ENCODE results near the gene PRKCA. TPM values are rescaled to one million over a fixed set of nuclear protein-coding genes. Genes with fewer than 3 reads are reported as not detected.
A peak's percentile ranks its signal among the peaks of the same experiment; 100 is the strongest.

PRKCA gene
- total RNA-seq, 1 experiment from 2014 or later: 28.6 TPM

DNA sequence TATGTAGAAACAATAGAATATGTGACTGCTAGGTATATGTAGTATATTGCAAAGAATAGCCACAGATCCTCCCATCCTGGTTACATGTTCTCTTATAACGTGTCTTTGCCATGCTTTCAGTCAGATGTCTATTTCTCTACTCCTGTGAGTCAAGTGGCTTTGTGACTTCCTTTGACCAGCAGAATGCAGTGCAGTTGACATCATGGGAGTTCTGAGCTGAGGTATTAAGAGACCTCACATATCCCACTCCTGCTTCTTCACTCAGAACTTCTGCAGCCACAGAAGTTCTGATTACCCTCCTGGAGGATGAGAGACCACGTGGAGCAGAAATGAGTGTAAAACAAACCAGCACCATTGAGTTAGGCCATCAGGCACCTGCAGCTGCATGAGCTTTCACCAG is 222.5 kb downstream of the PRKCA start:
- in situ Hi-C loops (cut with HindIII; ENCODE audit: low pct_unique_long_range_greater_than_20kb, low sequenced_read_pairs): no loop called here
- no peak for DNase-seq (ENCODE audit: low read depth)

DNA sequence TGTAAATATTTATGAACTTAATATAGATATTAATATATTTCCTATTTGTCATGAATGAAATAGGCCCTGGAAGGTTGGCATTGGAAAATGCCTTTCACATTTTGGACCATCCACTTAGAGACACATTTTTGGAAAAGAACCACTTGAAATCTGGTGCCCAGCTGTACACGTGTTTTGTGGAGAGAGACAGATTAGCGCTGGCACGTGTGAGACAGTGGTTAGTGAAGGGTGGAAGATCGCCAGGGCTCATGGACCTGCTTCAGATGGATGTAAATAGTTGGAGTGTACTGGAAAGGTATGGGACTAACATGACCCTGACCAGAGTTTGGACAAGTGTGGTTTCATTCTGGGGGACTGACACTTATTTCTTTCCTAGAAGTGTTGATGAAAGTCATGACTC is 222.9 kb downstream of the PRKCA start:
- DNase-seq (ENCODE audit: low read depth): no peak
- in situ Hi-C loops (cut with HindIII; ENCODE audit: low pct_unique_long_range_greater_than_20kb, low sequenced_read_pairs): no loop called here

DNA sequence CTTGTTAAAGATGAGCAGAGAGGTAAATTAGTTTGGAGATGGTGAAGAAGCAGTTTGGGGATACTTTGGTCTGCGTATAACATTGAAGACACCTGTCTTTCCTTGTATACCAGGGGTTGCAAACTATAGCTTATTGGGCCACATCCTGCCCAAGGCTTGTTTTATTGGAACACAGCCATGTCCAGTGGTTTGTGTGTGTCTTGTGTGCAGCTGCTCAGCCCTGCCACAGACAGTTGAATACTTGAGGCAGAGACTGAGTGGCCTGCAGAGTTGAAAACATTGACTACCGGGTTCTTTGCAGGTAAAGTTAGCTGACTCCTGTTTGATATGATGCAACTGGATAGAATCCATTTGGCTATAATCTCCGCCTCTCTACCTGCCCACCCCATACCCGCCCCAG is 224.4 kb downstream of the PRKCA start:
- no peak for DNase-seq (ENCODE audit: low read depth)

DNA sequence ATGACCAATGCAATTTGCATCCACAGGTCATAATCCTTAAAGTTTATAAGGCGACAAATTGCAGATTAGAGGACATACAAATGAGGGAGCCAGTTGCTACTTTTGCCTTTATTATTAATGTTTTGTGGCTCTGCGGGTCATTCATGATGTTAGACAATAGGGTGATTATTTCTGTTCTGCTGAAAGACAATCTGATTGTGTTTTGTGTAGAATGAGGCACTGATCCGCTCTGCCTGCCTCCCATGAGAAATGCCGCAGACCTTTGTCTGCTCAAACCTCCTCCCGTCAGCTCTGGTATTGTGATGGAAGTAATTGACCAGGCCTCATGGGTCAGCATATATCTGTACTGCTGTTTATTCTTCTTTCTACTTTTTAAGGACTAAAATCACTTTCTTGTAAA is 224.9 kb downstream of the PRKCA start:
- no peak for DNase-seq (ENCODE audit: low read depth)
- in situ Hi-C loops (cut with HindIII; ENCODE audit: low pct_unique_long_range_greater_than_20kb, low sequenced_read_pairs): no loop called here

More for the DNA sequence above, 224.4 kb downstream of the PRKCA start:
- in situ Hi-C loops (cut with HindIII; ENCODE audit: low pct_unique_long_range_greater_than_20kb, low sequenced_read_pairs): no loop called here

DNA sequence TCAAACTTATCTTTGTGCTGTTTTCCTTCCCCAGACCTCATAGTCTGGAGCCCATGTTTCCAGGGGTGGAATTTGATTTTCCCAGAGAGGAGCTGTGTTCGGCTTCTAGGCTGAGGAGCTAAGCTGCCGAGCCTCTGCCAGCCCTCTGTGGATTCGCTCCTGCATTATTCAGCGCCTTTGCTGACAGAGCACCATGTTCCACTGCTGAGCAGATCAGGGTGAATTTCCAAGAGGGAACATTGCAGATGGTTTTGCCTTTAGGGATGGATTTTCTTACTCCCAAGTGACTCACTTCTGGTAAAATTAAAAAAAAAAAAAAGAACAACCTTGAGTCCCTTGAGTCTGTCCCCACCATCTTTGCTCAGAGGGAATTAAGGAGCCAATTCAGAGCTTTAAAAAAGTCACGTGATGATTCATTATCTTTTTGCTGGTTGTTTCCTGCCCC is 229.5 kb downstream of the PRKCA start:
- no peak for DNase-seq (ENCODE audit: low read depth)
- in situ Hi-C loops (cut with HindIII; ENCODE audit: low pct_unique_long_range_greater_than_20kb, low sequenced_read_pairs): no loop called here

DNA sequence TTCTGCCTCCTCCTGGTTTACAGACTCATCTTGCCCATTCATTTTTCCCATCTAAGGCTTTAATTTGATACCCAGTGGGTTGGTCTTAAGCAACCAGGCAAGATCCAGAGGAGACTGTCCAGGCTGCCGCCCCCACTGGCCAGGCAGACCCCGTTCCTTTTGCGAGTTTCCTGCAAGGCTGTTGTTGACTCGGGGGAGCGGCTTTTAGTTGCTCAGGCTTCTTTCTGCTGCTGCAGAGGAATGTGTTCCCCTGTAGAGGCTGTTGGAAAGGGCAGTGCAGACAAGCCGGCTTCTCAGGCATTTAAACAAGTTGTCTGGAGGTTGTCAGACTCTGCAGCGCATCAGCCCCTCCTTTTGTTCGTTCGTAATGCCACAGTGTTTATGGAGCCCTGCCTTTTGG is 231.2 kb downstream of the PRKCA start:
- in situ Hi-C loops (cut with HindIII; ENCODE audit: low pct_unique_long_range_greater_than_20kb, low sequenced_read_pairs): no loop called here
- DNase-seq (ENCODE audit: low read depth): no peak

DNA sequence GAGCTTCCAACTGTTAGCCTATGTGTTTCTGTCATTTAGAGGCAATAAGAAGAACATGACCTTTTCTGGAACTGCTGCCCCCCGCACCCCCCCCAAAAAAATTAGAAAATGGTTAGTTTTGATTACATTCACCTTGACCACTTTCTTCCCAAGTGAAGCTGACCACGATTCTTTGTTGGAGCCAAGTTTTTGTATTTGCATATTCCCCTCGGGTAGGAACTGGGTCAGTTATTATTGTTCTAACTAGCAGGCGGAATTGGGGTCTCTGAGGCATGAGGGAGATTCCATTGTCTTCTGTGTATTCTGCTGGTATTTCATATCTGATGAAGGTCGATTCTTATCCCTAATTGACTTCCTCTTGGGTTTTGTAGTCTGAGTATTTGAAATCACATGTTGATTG is 231.6 kb downstream of the PRKCA start:
- DNase-seq (ENCODE audit: low read depth): no peak
- in situ Hi-C loops (cut with HindIII; ENCODE audit: low pct_unique_long_range_greater_than_20kb, low sequenced_read_pairs): no loop called here

DNA sequence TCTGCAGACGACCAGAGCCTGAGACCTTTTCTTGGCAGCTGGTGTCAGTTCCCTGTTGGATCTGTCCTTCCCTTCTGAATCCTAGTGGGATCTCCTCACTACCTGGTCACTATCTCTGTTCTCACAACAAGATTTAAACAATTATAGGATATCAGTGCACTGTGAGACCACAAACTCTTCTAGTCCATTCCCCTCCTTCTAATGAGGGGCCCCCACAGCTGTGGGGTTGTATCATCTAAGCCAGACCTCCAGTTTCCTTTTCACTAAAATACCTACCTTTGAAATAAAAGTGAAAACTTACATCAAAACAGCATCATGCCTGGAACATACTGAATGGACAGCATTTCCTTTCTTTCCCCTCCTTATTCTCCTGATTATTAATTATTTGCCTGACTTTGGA is 233.2 kb downstream of the PRKCA start:
- in situ Hi-C loops (cut with HindIII; ENCODE audit: low pct_unique_long_range_greater_than_20kb, low sequenced_read_pairs): no loop called here
- no peak for DNase-seq (ENCODE audit: low read depth)

DNA sequence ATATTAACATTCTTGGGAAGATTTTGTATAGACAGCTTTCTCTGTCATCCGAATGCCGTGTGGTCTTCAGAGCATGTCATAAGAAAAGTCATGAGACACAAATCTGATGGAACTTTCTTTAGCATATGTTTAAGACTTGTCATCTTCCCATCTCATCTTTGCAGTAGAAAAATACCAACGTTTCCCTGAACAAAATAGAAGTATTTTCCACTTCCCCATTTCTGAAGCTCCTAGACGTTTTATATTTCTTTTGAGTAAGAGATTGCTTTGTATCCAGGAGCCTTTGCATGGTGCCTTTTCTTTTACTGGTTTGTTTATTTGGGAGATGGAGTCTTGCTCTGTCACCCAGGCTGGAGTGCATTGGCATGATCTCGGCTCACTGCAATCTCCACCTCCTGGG is 235.1 kb downstream of the PRKCA start:
- DNase-seq (ENCODE audit: low read depth): no peak
- in situ Hi-C loops (cut with HindIII; ENCODE audit: low pct_unique_long_range_greater_than_20kb, low sequenced_read_pairs): no loop called here

DNA sequence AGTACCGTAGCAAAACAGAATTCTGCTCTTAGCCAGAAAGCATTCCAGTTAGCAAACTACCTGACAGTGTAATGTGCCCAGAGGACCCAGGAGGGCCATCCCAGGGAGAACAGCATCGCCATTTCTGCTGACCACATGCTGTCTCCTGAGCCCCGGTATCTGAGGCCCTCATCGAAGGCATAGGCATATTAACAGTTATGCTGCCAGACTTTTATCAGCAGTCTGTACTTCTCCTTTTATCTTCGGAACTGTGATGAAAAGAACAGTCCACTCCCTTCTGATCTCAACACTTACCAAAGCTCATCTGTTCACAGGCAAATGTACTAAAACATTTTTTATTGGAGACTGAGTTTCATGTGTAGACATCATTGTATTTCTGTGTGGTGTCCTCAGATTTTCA is 236.4 kb downstream of the PRKCA start:
- in situ Hi-C loops (cut with HindIII; ENCODE audit: low pct_unique_long_range_greater_than_20kb, low sequenced_read_pairs): no loop called here
- DNase-seq (ENCODE audit: low read depth): no peak

DNA sequence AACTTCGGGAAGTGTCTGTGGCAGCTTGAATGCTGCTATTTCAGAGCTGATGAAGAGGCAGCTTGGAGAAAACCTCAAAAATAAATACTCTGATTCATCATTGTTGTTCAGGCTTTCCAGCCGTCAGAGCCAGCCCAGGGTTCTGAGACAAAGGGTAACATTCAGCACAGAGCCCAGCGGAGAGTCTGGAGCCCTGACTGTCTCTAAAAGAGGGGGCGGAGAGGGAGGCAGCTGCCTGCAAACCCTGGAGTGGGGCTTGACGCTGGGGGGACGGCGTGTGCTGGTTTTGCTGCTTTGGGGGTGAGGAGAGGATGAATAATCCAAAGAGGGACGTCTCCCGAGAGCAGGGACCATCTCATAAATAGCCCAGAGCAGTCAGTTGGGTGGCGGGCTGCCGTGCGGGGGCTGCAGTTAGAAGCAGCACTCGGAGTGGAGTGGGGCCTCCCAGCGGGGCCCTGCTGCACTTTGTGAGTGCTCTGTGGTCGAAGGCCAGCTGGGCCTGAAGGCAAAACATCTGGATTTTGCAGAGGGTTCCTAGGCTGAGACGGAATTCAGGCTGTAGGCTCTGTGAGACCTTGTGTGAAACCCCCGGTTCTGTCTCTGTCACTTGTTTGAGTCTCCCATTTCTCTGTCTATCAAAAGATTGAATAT is 237.8 kb downstream of the PRKCA start:
- in situ Hi-C loops (cut with HindIII; ENCODE audit: low pct_unique_long_range_greater_than_20kb, low sequenced_read_pairs): no loop called here
- peak; percentile 40 for DNase-seq (ENCODE audit: low read depth)

DNA sequence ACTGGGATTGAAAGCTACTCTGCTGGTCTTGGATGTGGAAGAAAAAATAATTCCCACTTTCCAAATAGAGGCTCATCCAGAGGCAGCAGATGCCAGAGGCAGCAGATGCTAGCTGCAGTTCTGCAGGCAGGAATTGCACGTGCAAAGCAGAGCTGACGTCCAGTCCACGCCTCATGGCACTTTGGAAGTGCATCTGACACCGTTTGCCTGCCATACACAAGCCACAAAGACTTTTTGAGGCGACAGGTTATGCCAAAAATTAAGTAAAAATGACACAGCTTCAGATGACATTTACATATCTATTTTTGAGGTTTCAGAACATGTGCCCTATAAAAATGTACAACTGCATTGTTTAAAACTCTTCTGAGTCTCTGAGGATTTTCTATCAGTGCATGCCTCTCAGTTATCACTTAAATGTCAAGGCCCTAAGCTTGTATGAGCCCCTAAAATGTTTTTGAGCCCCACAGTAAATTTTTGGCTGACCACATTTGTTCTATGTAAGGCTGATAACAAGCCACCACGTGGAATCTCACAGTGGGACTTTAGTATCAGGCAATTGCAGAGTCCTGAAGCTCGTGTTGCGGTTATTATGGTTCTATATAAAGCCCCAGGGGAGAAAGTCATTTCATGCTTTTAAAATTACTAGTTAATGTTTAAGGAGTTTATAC is 239.2 kb downstream of the PRKCA start:
- peak; percentile 75 for DNase-seq (ENCODE audit: low read depth)

DNA sequence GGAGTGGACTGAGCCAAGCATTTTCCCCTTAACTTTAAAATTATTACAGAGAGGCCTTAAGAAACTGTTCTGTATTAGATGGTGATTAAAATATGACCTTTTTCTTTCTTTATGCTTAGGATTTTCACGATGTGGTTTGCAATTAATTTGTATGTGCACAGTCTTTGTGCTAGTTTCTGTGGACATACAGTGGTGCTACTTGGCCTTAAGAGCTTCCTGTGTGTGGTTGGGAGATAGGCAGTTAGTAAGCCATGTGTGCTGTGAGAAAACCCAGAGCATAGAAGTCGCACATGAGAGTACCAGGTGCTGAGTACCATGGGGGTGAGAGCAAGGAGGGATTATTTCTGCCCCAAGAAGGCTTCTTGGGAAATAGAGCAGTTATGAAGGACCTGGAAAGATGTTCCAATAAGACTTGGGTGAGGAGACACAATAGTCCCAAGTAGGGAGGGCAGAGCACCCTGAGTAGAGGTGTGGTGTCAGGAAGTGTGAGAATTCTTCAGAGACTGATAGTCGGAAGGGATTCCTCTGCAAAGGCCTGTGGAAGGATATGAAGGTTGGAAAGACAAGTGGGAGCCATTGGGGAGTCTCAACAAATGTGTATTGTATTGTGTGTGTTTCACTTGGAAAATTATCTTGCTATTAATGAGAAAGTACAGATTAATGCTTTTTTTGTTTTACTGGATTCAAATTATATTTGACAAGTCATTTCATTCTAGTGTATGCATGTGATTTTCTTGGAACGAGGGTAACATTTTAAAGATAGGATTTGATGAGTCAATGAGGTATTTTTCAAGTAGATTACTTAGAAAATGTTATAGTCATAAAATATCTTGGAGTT is 239.9 kb downstream of the PRKCA start:
- DNase-seq (ENCODE audit: low read depth): peak; percentile 76
- in situ Hi-C loops (cut with HindIII; ENCODE audit: low pct_unique_long_range_greater_than_20kb, low sequenced_read_pairs): no loop called here

More for the DNA sequence above, 239.2 kb downstream of the PRKCA start:
- in situ Hi-C loops (cut with HindIII; ENCODE audit: low pct_unique_long_range_greater_than_20kb, low sequenced_read_pairs): no loop called here

DNA sequence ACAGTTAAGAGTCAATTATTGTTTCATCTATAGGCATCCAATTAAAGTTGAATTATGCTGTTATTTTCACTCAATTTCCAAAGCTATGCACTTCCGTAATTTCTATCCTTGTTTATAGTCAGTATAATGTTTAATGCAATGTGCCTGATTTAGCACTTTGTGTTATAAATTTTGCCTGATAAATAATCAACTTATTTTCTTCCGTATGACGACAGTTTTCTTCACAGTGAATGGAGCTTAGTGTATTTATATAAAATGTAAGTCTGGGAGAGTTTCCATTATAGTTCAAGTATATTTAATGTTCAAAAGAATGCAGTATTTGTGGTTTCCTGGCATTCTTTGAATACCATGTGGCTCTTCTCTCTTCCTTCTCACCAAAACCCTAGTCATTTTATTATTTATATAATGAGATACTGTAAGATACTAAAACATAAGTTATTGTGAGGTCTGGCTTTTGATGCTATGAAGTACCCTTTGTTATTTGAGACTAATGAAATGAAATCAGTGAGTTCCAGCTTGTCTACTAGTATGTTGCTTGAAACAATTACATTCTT is 240.6 kb downstream of the PRKCA start:
- in situ Hi-C loops (cut with HindIII; ENCODE audit: low pct_unique_long_range_greater_than_20kb, low sequenced_read_pairs): no loop called here
- DNase-seq (ENCODE audit: low read depth): peak; percentile 81

DNA sequence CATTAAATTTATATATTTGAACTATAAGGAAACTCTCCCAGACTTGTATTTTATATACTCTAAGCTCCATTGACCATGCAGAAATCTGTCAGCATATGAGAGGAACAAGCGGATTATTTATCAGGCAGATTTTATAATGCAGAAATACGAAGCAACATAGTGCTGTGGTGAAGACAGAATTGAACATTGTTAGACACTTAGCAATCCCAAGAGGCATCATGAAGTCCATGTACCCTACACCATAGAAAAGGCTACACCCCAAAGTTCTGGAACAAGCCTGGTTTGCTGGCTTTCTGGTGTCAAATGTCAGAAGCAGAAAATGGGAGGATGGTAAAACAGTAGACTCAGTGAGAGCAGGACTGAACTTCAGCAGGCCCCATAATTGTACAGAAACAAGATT is 241.1 kb downstream of the PRKCA start:
- no peak for DNase-seq (ENCODE audit: low read depth)
- in situ Hi-C loops (cut with HindIII; ENCODE audit: low pct_unique_long_range_greater_than_20kb, low sequenced_read_pairs): no loop called here

DNA sequence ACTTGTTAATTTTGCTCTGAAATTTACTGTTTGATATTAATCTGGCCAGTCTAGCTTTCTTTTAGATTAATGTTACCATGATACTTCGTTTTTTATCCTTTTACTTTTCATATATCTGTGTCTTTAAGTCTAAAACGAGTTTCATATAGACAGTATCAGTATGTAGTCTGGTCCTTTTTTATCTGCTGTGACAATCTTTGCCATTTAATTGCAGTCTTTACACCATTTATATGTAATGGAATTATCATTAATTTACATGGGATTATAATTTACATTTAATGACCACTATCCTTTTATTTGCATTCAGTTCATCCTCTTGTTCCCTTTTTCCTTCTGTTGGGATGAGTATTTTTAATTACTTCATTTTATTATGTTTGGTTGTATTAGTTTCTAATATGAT is 243.5 kb downstream of the PRKCA start:
- DNase-seq (ENCODE audit: low read depth): no peak
- in situ Hi-C loops (cut with HindIII; ENCODE audit: low pct_unique_long_range_greater_than_20kb, low sequenced_read_pairs): no loop called here

DNA sequence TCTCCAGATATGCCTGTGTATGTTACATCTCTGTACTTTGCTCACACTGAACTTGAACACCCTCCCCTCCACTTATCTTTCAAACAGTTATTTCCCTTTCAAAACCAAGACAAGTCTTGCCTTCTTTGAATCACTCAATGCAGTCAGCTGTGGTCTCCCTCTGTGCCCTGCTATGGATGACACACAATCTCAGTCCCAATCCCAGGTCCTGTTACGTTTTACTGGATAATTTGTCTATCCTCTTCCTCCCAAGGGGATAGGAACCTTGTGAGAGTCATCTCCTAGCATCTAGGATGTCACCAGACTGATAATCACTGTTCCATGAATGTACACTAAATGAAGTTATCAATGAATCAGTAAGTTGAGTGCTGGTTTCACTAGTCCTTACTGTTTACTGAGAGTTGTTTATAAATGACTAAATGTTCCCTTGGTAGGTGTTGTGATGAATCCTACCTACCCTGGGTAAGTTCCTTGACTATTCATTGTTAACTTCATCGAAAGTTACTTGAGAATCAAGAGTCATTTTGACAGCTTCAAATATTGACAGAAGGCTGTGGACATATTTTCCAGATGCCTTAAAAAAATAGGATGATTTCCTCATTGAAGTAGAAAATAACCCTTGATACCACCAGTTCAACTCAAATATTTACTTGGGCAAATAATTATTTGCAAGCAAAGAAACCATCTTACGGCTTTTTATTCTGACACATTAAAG is 244.9 kb downstream of the PRKCA start:
- in situ Hi-C loops (cut with HindIII; ENCODE audit: low pct_unique_long_range_greater_than_20kb, low sequenced_read_pairs): no loop called here
- DNase-seq (ENCODE audit: low read depth): no peak

DNA sequence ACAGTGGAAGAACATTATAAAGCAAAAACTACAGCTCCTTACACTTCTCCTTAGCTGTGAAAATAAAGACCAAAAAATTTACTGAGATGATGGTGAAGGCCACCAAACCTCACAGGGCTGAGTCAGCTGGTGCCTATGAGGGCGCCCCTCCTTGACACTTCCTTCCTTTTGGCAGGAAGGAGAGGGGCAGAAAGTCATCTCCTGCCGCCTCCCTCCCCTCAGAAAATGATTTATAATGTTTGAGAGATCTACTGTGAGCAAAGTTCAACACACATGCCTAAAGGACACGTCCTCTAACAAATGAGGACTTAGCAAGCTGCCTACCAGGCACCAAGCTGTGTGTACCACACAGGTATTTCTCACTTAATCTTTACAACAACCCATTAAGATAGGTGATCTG is 245.7 kb downstream of the PRKCA start:
- in situ Hi-C loops (cut with HindIII; ENCODE audit: low pct_unique_long_range_greater_than_20kb, low sequenced_read_pairs): no loop called here
- no peak for DNase-seq (ENCODE audit: low read depth)
